Panc1 (cell line): ENCODE results near the gene RIMBP3B.
"Not testable (repeated sequence)": the region's sequence is repeated elsewhere in the genome, so short reads cannot be mapped to it uniquely, and the experiment has no call there.

ENCODE experiments used
- POLR2AphosphoS5 ChIP-seq: IDR thresholded peaks from 2 replicates; pipeline ENCODE4 v1.6.1; 2012; ENCODE audit warnings: mild to moderate bottlenecking, low read depth, low read length, moderate library complexity
- REST ChIP-seq, 2 experiments: IDR thresholded peaks; 2 replicates each; pipeline ENCODE4 v1.6.1; 2011 to 2012; ENCODE audit warnings: low read depth in 2 of 2, control low read depth in 1 of 2, low read length in 1 of 2, mild to moderate bottlenecking in 1 of 2, moderate library complexity in 1 of 2; ENCODE audit not compliant: insufficient read depth in 1 of 2
- SIN3A ChIP-seq: IDR thresholded peaks from 2 replicates; pipeline ENCODE4 v1.6.1; 2012; ENCODE audit warnings: low read depth, mild to moderate bottlenecking, low read length, moderate library complexity, borderline replicate concordance; ENCODE audit not compliant: insufficient read depth
- TCF7L2 ChIP-seq: IDR thresholded peaks from 2 replicates; pipeline ENCODE4 v1.6.1; 2011; ENCODE audit warnings: mild to moderate bottlenecking, low read depth, low read length, inconsistent platforms
- TF ChIP-seq, protein P1 (sequence below): fragments of 450-650 bp; IDR thresholded peaks from 2 replicates; pipeline ENCODE4 v1.5.1; 2017; ENCODE audit warnings: mild to moderate bottlenecking

DNA sequence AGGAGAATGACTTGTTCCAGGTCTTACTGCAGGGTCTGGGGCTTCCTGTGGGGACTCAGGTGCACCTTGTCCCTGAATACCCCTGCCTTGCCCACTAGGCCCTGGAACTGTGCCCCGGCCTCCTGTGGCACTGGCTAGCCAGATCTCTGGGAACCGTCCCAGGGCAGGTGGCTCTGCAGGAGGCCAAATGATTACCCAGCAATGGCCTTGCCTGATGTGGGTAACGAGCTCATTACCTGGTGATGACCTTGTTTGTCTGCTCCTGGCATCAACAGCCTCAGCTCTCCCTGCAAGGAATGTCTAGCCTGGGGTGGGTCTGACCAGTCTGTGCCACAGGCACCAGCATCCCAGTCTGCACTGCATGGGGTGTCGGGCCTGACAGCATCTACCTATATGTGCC is 18.2 kb upstream of the RIMBP3B start:
- not testable (repeated sequence) for TF ChIP-seq POLR2AphosphoS5; REST (IDR thresholded peaks at IDR 0.05; ENCODE audit: insufficient read depth in 1 of 2, low read depth in 2 of 2, low read length in 1 of 2); TCF7L2; SIN3A
- TF ChIP-seq, protein P1, sequence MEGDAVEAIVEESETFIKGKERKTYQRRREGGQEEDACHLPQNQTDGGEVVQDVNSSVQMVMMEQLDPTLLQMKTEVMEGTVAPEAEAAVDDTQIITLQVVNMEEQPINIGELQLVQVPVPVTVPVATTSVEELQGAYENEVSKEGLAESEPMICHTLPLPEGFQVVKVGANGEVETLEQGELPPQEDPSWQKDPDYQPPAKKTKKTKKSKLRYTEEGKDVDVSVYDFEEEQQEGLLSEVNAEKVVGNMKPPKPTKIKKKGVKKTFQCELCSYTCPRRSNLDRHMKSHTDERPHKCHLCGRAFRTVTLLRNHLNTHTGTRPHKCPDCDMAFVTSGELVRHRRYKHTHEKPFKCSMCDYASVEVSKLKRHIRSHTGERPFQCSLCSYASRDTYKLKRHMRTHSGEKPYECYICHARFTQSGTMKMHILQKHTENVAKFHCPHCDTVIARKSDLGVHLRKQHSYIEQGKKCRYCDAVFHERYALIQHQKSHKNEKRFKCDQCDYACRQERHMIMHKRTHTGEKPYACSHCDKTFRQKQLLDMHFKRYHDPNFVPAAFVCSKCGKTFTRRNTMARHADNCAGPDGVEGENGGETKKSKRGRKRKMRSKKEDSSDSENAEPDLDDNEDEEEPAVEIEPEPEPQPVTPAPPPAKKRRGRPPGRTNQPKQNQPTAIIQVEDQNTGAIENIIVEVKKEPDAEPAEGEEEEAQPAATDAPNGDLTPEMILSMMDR: not testable (repeated sequence)
